Retinal pigment epithelial cell (primary cell): Measurements from ENCODE around the gene MED15.

Experiments
- DNase-seq: peaks from one replicate; pipeline ENCODE4 v3.0.0-alpha.2; 2010; ENCODE audit warnings: low read depth
- H3K4me3 ChIP-seq: 2 replicates; pipeline ENCODE4 v1.5.1; 2011; ENCODE audit warnings: mild to moderate bottlenecking, low read length, control low read depth, moderate library complexity
- CTCF ChIP-seq: conservative IDR thresholded peaks from 2 replicates; pipeline ENCODE4 v1.5.1; 2011; ENCODE audit warnings: low read depth, low read length, control low read depth, inconsistent platforms

Gene MED15

GRCh38 chr22:20627432-20627831 is 120.0 kb downstream of the MED15 start:
- no peak for DNase-seq
- no peak overlapping the region for H3K4me3 ChIP-seq
- TF ChIP-seq CTCF: no peak

- DNase-seq: no peak
- no peak for TF ChIP-seq CTCF
- no peak overlapping the region for H3K4me3 ChIP-seq
Observed at GRCh38 chr22:20628081-20628939, 120.9 kb downstream of the MED15 start.

GRCh38 chr22:20629401-20629800 is 122.0 kb downstream of the MED15 start:
- no peak overlapping the region for H3K4me3 ChIP-seq
- DNase-seq: no peak
- TF ChIP-seq CTCF: no peak

GRCh38 chr22:20630873-20631617 is 123.6 kb downstream of the MED15 start:
- TF ChIP-seq CTCF: no peak
- no peak for DNase-seq
- H3K4me3 ChIP-seq: no peak overlapping the region

- DNase-seq: no peak
- no peak for TF ChIP-seq CTCF
- no peak overlapping the region for H3K4me3 ChIP-seq
Observed at GRCh38 chr22:20632082-20632481, 124.7 kb downstream of the MED15 start.

GRCh38 chr22:20632518-20632917 is 125.1 kb downstream of the MED15 start:
- TF ChIP-seq CTCF: no peak
- no peak overlapping the region for H3K4me3 ChIP-seq
- DNase-seq: no peak
